GM23338 (cell line): ENCODE measurements around the gene CARHSP1. TPM values are rescaled to one million over a fixed set of nuclear protein-coding genes. Genes with fewer than 3 reads are reported as not detected.

Experiments used
- ATAC-seq: fragments of 200-7000 bp; cut with Tn5 transposase; 3 replicates; pipeline ENCODE4 v1.9.1; 2020
- DNase-seq: peaks from one replicate; pipeline ENCODE4 v3.0.0-alpha.2; 2015; ENCODE audit warnings: low spot score
- H2AFZ ChIP-seq: fragments of 200-600 bp; sonication (generic); 2 replicates; pipeline ENCODE4 v1.8.0; 2016; ENCODE audit warnings: antibody characterized with exemption, mild to moderate bottlenecking, moderate library complexity
- H3F3A ChIP-seq: fragments of 200-600 bp; sonication (generic); replicated peaks from 2 replicates; pipeline ENCODE4 v1.8.0; 2017; ENCODE audit warnings: antibody characterized with exemption, mixed run types, low read depth
- H3K27ac ChIP-seq: fragments of 200-600 bp; sonication (generic); 2 replicates; pipeline ENCODE4 v1.6.1; 2016; ENCODE audit warnings: low read depth
- H3K27me3 ChIP-seq: fragments of 200-600 bp; sonication (generic); 2 replicates; pipeline ENCODE4 v1.8.0; 2016; ENCODE audit warnings: mild to moderate bottlenecking, mixed run types, moderate library complexity; ENCODE audit not compliant: insufficient read depth
- H3K36me3 ChIP-seq: fragments of 200-600 bp; sonication (generic); 2 replicates; pipeline ENCODE4 v1.8.0; 2016; ENCODE audit warnings: mild to moderate bottlenecking; ENCODE audit not compliant: insufficient read depth
- H3K4me1 ChIP-seq: fragments of 200-600 bp; sonication (generic); 2 replicates; pipeline ENCODE4 v1.8.0; 2016; ENCODE audit warnings: mild to moderate bottlenecking, moderate library complexity; ENCODE audit not compliant: insufficient read depth
- H3K4me2 ChIP-seq: fragments of 200-600 bp; sonication (generic); 2 replicates; pipeline ENCODE4 v1.7.1; 2017; ENCODE audit warnings: mixed run types
- H3K4me3 ChIP-seq: fragments of 200-600 bp; sonication (generic); 2 replicates; pipeline ENCODE4 v1.6.1; 2016; ENCODE audit warnings: mixed run types
- H3K79me2 ChIP-seq: fragments of 200-600 bp; sonication (generic); replicated peaks from 2 replicates; pipeline ENCODE4 v1.8.0; 2017; ENCODE audit warnings: mild to moderate bottlenecking; ENCODE audit not compliant: insufficient read depth
- H3K9me2 ChIP-seq: fragments of 200-600 bp; sonication (generic); 2 replicates; pipeline ENCODE4 v1.8.0; 2017; ENCODE audit not compliant: insufficient read depth
- H4K20me1 ChIP-seq: fragments of 200-600 bp; sonication (generic); replicated peaks from 2 replicates; pipeline ENCODE4 v1.8.0; 2017; ENCODE audit warnings: mild to moderate bottlenecking; ENCODE audit not compliant: insufficient read depth
- H3K27ac Mint-ChIP-seq: 2 replicates; pipeline ENCODE4 v1.8.0; 2020; ENCODE audit warnings: inconsistent platforms, mild to moderate bottlenecking, moderate library complexity, mixed read lengths
- H3K27me3 Mint-ChIP-seq: 3 replicates; pipeline ENCODE4 v1.8.0; 2022; ENCODE audit warnings: low read depth, mild to moderate bottlenecking, moderate library complexity, mixed read lengths, inconsistent platforms; ENCODE audit not compliant: insufficient read depth, poor library complexity
- H3K36me3 Mint-ChIP-seq: 3 replicates; pipeline ENCODE4 v1.8.0; 2021; ENCODE audit warnings: low read depth, mild to moderate bottlenecking, inconsistent platforms, moderate library complexity, mixed read lengths
- H3K4me1 Mint-ChIP-seq: 3 replicates; pipeline ENCODE4 v1.8.0; 2020; ENCODE audit warnings: mild to moderate bottlenecking, inconsistent platforms, mixed read lengths
- H3K4me3 Mint-ChIP-seq: 3 replicates; pipeline ENCODE4 v1.8.0; 2021; ENCODE audit warnings: moderate library complexity, mild to moderate bottlenecking, inconsistent platforms, mixed read lengths
- H3K9me3 Mint-ChIP-seq: 3 replicates; pipeline ENCODE4 v1.8.0; 2020; ENCODE audit warnings: moderate library complexity, mild to moderate bottlenecking, inconsistent platforms, mixed read lengths
- EZH2phosphoT487 ChIP-seq: fragments of 200-600 bp; sonication (generic); IDR thresholded peaks from one replicate; pipeline ENCODE4 v1.8.1; 2018; ENCODE audit warnings: antibody characterized with exemption; ENCODE audit not compliant: unreplicated experiment
- NANOG ChIP-seq: IDR thresholded peaks from 2 replicates; pipeline ENCODE4 v1.6.1; 2016; ENCODE audit warnings: antibody characterized with exemption, borderline replicate concordance
- POLR2AphosphoS5 ChIP-seq: IDR thresholded peaks from 2 replicates; pipeline ENCODE4 v1.6.1; 2016; ENCODE audit warnings: antibody characterized with exemption, low read depth
- ZNF331 ChIP-seq: fragments of 250-450 bp; sonication (Bioruptor Pico); IDR thresholded peaks from 2 replicates; pipeline ENCODE4 v1.5.0; 2020; ENCODE audit warnings: low read depth, mild to moderate bottlenecking, moderate library complexity
- polyA plus RNA-seq: library from polyadenylated mRNA; unstranded; fragments of >200 nt; fragmentation: Nextera tagmentation; extraction: Ambion mirVana; gene quantifications from 2 replicates; pipeline ENCODE4 v1.2.1, GENCODE V29; 2016
- total RNA-seq: library from RNA; depleted of rRNA; stranded (reverse); fragments of >200 nt; shearing (Covaris generic); gene quantifications from 2 replicates; pipeline ENCODE4 v1.2.3, GENCODE V29; 2014
- TF ChIP-seq, protein P1 (sequence below): IDR thresholded peaks from 2 replicates; pipeline ENCODE4 v1.6.1; 2016; ENCODE audit warnings: antibody characterized with exemption

Gene CARHSP1
- total and polyA plus RNA-seq, 2 experiments from 2014 or later, result 286 to 339 TPM

DNA sequence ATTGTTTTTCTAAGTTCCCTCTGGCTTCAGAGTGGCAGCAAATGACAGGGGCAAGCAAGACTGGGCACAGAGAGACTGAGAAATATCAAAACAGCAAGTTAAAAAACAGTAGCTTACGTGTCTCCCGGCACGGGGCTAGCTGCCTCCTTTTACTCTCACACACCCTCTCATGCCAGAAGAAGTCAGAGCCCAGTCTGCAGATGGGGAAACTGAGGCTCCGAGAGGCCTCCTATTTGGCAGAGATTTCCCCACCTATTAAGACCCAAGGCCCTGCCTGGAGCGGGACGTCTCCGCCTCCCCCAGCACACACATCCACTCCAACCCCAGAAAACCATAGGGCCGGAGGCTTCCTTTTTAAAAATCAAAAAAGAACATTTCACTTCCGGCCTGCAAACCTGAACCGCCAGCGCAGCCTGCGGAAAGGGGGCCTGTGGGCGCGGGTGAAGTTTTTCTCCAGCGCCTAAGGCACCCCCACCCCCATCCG lies 832 bp downstream of the CARHSP1 start:
- H3K36me3 Mint-ChIP-seq, result peaks cover 23% of the 10 kb centered on the region
- no peak for TF ChIP-seq ZNF331 (CRISPR knock-in tag)
- peak overlapping the region; percentile 96 for H3K27ac ChIP-seq

DNA sequence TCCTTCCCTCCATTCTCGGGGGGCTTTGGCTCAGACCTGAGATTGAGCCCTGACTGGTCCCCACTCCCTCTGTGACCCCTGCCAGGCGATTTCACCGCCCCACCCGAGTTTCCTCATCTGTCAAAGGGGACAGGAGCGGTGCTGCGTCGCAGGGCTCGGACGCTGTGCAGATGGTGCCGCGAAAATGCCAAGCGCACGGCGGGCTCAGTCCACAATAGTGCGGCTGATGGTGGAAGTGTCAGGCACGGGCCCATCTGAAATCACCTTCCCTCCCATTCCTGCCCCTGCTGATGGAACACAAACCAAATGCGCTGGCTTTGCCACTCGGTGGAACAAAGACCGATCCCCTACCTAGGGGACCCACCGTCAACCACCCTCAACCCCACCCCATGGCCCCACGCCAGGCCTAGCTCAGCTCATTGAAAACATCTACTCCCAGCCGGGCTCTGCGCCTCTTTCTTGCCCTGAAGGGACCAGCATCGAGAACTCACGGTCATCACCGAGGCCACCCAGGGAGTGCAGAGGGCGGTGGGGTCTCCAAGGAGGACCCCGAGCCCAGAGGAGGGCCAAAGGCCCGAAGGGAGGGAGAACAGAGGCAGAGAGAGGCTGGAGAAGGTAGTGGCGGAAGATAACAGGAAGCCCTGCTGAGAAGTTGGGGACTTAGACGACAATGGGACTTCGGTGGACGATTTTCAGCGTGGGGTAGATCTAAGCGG lies 1.4 kb downstream of the CARHSP1 start:
- Histone ChIP-seq H3F3A (peaks cover 32% of the 10 kb centered on the region), H3K27ac (peak overlapping the region; percentile 96), H3K4me2 (peak overlapping the region; percentile 100), H3K9me2 (no peaks in the 10 kb centered on the region), H3K36me3 (no peaks in the 10 kb centered on the region), H3K4me3 (peak overlapping the region; percentile 100), H4K20me1 (peaks cover 44% of the 10 kb centered on the region), H3K79me2 (peaks cover 62% of the 10 kb centered on the region), H3K4me1 (peaks cover 46% of the 10 kb centered on the region), H2AFZ (no peak overlapping the region), H3K27me3 (no peaks in the 10 kb centered on the region)
- DNase-seq (no peak), ATAC-seq (peak; percentile 0; the same call in 2 of the 3 replicates)
- H3K4me3 Mint-ChIP-seq, result peak overlapping the region; percentile 89
- peaks cover 27% of the 10 kb centered on the region for H3K36me3 Mint-ChIP-seq
- H3K27me3 Mint-ChIP-seq, result peaks cover 39% of the 10 kb centered on the region
- TF ChIP-seq, protein P1, sequence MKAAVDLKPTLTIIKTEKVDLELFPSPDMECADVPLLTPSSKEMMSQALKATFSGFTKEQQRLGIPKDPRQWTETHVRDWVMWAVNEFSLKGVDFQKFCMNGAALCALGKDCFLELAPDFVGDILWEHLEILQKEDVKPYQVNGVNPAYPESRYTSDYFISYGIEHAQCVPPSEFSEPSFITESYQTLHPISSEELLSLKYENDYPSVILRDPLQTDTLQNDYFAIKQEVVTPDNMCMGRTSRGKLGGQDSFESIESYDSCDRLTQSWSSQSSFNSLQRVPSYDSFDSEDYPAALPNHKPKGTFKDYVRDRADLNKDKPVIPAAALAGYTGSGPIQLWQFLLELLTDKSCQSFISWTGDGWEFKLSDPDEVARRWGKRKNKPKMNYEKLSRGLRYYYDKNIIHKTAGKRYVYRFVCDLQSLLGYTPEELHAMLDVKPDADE, result 0 out of 2 replicates have a peak, but pooled peaks have one; percentile 0
- TF ChIP-seq NANOG, result no peak
- 0 out of 2 replicates have a peak, but pooled peaks have one; percentile 19 for TF ChIP-seq POLR2AphosphoS5
- peak overlapping the region; percentile 80 for H3K27ac Mint-ChIP-seq
- no peaks in the 10 kb centered on the region; the same call in 2 of the 3 replicates for H3K9me3 Mint-ChIP-seq
- peaks cover 50% of the 10 kb centered on the region for H3K4me1 Mint-ChIP-seq

More for the DNA sequence above, 832 bp downstream of the CARHSP1 start:
- Histone ChIP-seq H4K20me1 (peaks cover 38% of the 10 kb centered on the region), H3K79me2 (peaks cover 56% of the 10 kb centered on the region), H3K9me2 (no peaks in the 10 kb centered on the region), H3K36me3 (no peaks in the 10 kb centered on the region), H3K4me3 (peak overlapping the region; percentile 100), H3F3A (peaks cover 32% of the 10 kb centered on the region), H3K4me1 (peaks cover 40% of the 10 kb centered on the region), H3K4me2 (peak overlapping the region; percentile 100), H3K27me3 (no peaks in the 10 kb centered on the region), H2AFZ (no peak overlapping the region)
- H3K27me3 Mint-ChIP-seq, result peaks cover 37% of the 10 kb centered on the region
- peak overlapping the region; percentile 89 for H3K4me3 Mint-ChIP-seq
- no peak for ATAC-seq
- DNase-seq, result no peak
- H3K4me1 Mint-ChIP-seq, result peaks cover 45% of the 10 kb centered on the region
- peak overlapping the region; percentile 80 for H3K27ac Mint-ChIP-seq
- H3K9me3 Mint-ChIP-seq, result no peaks in the 10 kb centered on the region; the same call in 2 of the 3 replicates

- Mint-ChIP-seq H3K4me3 (peak overlapping the region; percentile 89), H3K27ac (peak overlapping the region; percentile 80), H3K36me3 (peaks cover 31% of the 10 kb centered on the region), H3K27me3 (peaks cover 40% of the 10 kb centered on the region), H3K4me1 (peaks cover 54% of the 10 kb centered on the region), H3K9me3 (no peaks in the 10 kb centered on the region; the same call in 2 of the 3 replicates)
- Histone ChIP-seq H4K20me1 (peaks cover 49% of the 10 kb centered on the region), H3K9me2 (no peaks in the 10 kb centered on the region), H3F3A (peaks cover 37% of the 10 kb centered on the region), H3K4me2 (peak overlapping the region; percentile 100), H3K36me3 (no peaks in the 10 kb centered on the region), H3K4me3 (peak overlapping the region; percentile 100), H3K4me1 (peaks cover 51% of the 10 kb centered on the region), H3K27me3 (no peaks in the 10 kb centered on the region), H3K27ac (peak overlapping the region; percentile 90), H3K79me2 (peaks cover 67% of the 10 kb centered on the region), H2AFZ (no peak overlapping the region)
- ATAC-seq, result no peak
- TF ChIP-seq, protein P1, result peak; percentile 14; the same call in 1 of the 2 replicates
- no peak for TF ChIP-seq EZH2phosphoT487
- no peak for DNase-seq
Measured at GRCh38 chr16:8866884-8867215, 2.0 kb downstream of the CARHSP1 start.
